Tibial nerve (tissue), 4 donors: ENCODE measurements around the gene AEBP1. TPM values are rescaled to one million over a fixed set of nuclear protein-coding genes. Genes with fewer than 3 reads are reported as not detected.

Source experiments
- DNase-seq, 2 donors: peaks; one replicate each; pipeline ENCODE4 v3.0.0-alpha.2; 2019; ENCODE audit warnings: low spot score in 2 of 2
- H3K27ac ChIP-seq, 4 donors: fragments of 200-600 bp; sonication (generic) in 3 of 4; one replicate each; pipeline ENCODE4 v1.5.1; 2017 to 2019; ENCODE audit warnings: mild to moderate bottlenecking in 1 of 4
- H3K27me3 ChIP-seq, 2 donors: fragments of 200-600 bp; sonication (generic) in 1 of 2; one replicate each; pipeline versions ENCODE4 v1.5.1 to v1.6.0; 2017 to 2019
- H3K36me3 ChIP-seq, 3 donors: fragments of 200-600 bp; sonication (generic); one replicate each; pipeline ENCODE4 v1.5.1; 2018 to 2019
- H3K4me1 ChIP-seq, 4 donors: fragments of 200-600 bp; sonication (generic) in 3 of 4; one replicate each; pipeline ENCODE4 v1.5.1; 2017 to 2019
- H3K4me3 ChIP-seq, 4 donors: fragments of 200-600 bp; sonication (generic) in 3 of 4; one replicate each; pipeline ENCODE4 v1.5.1; 2017 to 2019; ENCODE audit warnings: mild to moderate bottlenecking in 1 of 4, moderate library complexity in 1 of 4
- H3K9me3 ChIP-seq, 4 donors: fragments of 200-600 bp; sonication (generic) in 3 of 4; one replicate each; pipeline ENCODE4 v1.5.1; 2017 to 2019
- EP300 ChIP-seq, 2 donors: sonication (generic); formaldehyde crosslinking; IDR thresholded peaks; one replicate each; pipeline ENCODE4 v1.6.1; 2017; ENCODE audit warnings: antibody characterized with exemption in 2 of 2, mild to moderate bottlenecking in 1 of 2
- POLR2A ChIP-seq, 2 donors: fragments of 450-650 bp; IDR thresholded peaks; one replicate each; pipeline ENCODE4 v1.6.1; 2017; ENCODE audit warnings: antibody characterized with exemption in 2 of 2, mild to moderate bottlenecking in 2 of 2, moderate library complexity in 2 of 2
- WGBS, 2 donors: methylation state at CpG; one replicate each; pipeline ENCODE4 v1.1.5; 2018; 5-methylcytosine and 5-hydroxymethylcytosine counted together
- total RNA-seq, 4 donors: library from RNA; depleted of rRNA; stranded (reverse); fragments of >200 nt; gene quantifications; one replicate each; pipeline ENCODE4 v1.1.0, GENCODE V29; 2016
- TF ChIP-seq, protein P1 (sequence below), 5 experiments: fragments of 200-600 bp in 3 of 5; fragments of 450-650 bp in 2 of 5; sonication (generic) in 3 of 5; IDR thresholded peaks; one replicate each; pipeline ENCODE4 v1.5.1; 2016 to 2019; ENCODE audit warnings: antibody characterized with exemption in 5 of 5, mild to moderate bottlenecking in 3 of 5, moderate library complexity in 2 of 5

The AEBP1 gene
- total RNA-seq, 4 donors from 2014 or later = 142 to 440 (median 264) TPM

DNA sequence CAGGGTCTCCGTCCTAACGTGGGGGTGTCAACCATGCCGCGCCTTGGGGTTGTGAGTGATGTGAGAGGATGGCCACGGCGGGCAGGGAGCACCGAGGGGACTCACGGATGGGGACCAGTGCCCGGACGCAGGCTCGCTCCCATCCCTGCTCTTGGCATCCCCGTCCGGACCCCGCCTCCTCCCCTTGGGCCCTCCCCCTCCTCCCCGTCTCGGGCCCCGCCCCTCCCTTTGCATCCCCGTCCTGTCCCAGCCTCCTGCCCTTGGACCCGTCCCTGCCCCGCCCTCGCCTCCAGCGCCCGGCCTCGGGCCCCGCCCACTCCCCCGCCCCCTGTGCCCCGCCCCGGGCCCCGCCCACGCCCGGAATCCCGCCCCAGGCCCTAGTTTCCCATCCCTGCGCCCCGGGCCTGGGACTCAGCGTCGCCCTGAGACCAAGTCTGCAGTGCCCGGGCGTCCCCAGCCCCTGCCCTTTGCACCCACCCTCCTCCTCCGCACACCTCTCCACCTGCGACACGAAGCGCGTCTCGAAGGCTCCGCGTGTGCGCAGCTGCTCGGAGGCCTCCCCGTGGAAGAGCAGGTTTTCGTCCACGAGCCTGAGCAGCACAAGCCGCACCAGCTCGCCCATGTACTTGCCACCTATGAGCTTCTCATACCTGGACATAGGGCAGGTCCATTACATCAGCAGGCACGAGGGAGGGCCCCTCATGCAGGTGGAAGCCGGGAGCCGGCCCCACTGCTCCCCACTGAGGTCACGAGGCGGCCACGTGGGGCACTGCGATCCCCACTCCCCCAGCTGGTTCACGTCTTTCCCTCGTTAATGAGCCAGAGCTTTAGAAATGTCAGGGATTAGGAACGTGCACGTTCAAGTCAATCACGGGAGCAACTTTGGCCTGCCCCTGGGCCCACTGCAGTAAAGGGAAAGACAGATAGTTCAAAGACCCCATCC is 42.1 kb downstream of the AEBP1 start:
- 20% methylated on average over 19 to 43 of the region's 65 CpGs for WGBS, 2 donors
- Histone ChIP-seq H3K27me3 (no peaks in the 10 kb centered on the region), H3K27ac (peak overlapping the region in 2 of 4 donors; percentile 61 to 63), H3K36me3 (no peaks in the 10 kb centered on the region), H3K4me3 (peak overlapping the region; percentile 25 to 62 (median 38)), H3K4me1 (peaks cover 0 to 26% (median 4%) of the 10 kb centered on the region in 4 donors), H3K9me3 (no peaks in the 10 kb centered on the region)
- DNase-seq = peak; percentile 55 to 63
- TF ChIP-seq, protein P1, sequence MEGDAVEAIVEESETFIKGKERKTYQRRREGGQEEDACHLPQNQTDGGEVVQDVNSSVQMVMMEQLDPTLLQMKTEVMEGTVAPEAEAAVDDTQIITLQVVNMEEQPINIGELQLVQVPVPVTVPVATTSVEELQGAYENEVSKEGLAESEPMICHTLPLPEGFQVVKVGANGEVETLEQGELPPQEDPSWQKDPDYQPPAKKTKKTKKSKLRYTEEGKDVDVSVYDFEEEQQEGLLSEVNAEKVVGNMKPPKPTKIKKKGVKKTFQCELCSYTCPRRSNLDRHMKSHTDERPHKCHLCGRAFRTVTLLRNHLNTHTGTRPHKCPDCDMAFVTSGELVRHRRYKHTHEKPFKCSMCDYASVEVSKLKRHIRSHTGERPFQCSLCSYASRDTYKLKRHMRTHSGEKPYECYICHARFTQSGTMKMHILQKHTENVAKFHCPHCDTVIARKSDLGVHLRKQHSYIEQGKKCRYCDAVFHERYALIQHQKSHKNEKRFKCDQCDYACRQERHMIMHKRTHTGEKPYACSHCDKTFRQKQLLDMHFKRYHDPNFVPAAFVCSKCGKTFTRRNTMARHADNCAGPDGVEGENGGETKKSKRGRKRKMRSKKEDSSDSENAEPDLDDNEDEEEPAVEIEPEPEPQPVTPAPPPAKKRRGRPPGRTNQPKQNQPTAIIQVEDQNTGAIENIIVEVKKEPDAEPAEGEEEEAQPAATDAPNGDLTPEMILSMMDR (IDR thresholded peaks at IDR 0.05) = no peak
- no peak for TF ChIP-seq EP300 (IDR thresholded peaks at IDR 0.05)
- TF ChIP-seq POLR2A (IDR thresholded peaks at IDR 0.05) = no peak

- no peak overlapping the region for H3K4me3 ChIP-seq
- no peaks in the 10 kb centered on the region for H3K27me3 ChIP-seq
- DNase-seq = no peak
- TF ChIP-seq, protein P1 (IDR thresholded peaks at IDR 0.05) = no peak
- TF ChIP-seq POLR2A (IDR thresholded peaks at IDR 0.05) = no peak
- no peak for TF ChIP-seq EP300 (IDR thresholded peaks at IDR 0.05)
- peak overlapping the region in 1 of 4 donors; percentile 61 for H3K27ac ChIP-seq
- 66 to 77% methylated on average over 31 to 33 of the region's 33 CpGs for WGBS, 2 donors
- H3K36me3 ChIP-seq = no peaks in the 10 kb centered on the region
- peaks cover 0 to 26% (median 4%) of the 10 kb centered on the region in 4 donors for H3K4me1 ChIP-seq
- H3K9me3 ChIP-seq = no peaks in the 10 kb centered on the region
These were observed 43.2 kb downstream of the AEBP1 start for GRCh38 chr7:44147026-44147991.

- H3K4me1 ChIP-seq = peaks cover 0 to 26% (median 4%) of the 10 kb centered on the region in 4 donors
- no peaks in the 10 kb centered on the region for H3K36me3 ChIP-seq
- no peak for DNase-seq
- no peak for TF ChIP-seq POLR2A (IDR thresholded peaks at IDR 0.05)
- peak overlapping the region in 1 of 4 donors; percentile 11 for H3K27ac ChIP-seq
- 40 to 63% methylated on average over 2 of the region's 2 CpGs for WGBS, 2 donors
- H3K9me3 ChIP-seq = no peaks in the 10 kb centered on the region
- no peaks in the 10 kb centered on the region for H3K27me3 ChIP-seq
- H3K4me3 ChIP-seq = no peak overlapping the region
These were observed 44.0 kb downstream of the AEBP1 start for GRCh38 chr7:44148166-44148565.

- WGBS, 2 donors = 77 to 78% methylated on average over 9 of the region's 9 CpGs
- TF ChIP-seq, protein P1 (IDR thresholded peaks at IDR 0.05) = no peak
- no peak for DNase-seq
These were observed 44.9 kb downstream of the AEBP1 start for GRCh38 chr7:44148961-44149536.

More at GRCh38 chr7:44148961-44149536, 44.9 kb downstream of the AEBP1 start:
- Histone ChIP-seq H3K9me3 (no peaks in the 10 kb centered on the region), H3K27me3 (no peaks in the 10 kb centered on the region), H3K4me3 (no peak overlapping the region), H3K4me1 (peaks cover 0 to 26% (median 4%) of the 10 kb centered on the region in 4 donors), H3K36me3 (no peaks in the 10 kb centered on the region), H3K27ac (no peak overlapping the region)
